SK-N-SH (cell line): ENCODE data around the gene HRH1.

ENCODE experiments used
- CTCF ChIP-seq: fragments of 200-600 bp; sonication (generic); IDR thresholded peaks from 2 replicates; pipeline ENCODE4 v1.6.1; 2017; ENCODE audit warnings: antibody characterized with exemption, mild to moderate bottlenecking, moderate library complexity
- ELF1 ChIP-seq: IDR thresholded peaks from 2 replicates; pipeline ENCODE4 v1.4.0; 2012
- EP300 ChIP-seq, 2 experiments: IDR thresholded peaks; 2 replicates each; pipeline versions ENCODE4 v1.4.0 to v1.6.1; 2012; ENCODE audit warnings: borderline replicate concordance in 1 of 2, low read depth in 1 of 2, low read length in 1 of 2
- FOSL2 ChIP-seq: IDR thresholded peaks from 2 replicates; pipeline ENCODE4 v1.4.0; 2012; ENCODE audit warnings: low read depth, mild to moderate bottlenecking, moderate library complexity, borderline replicate concordance
- FOXM1 ChIP-seq: IDR thresholded peaks from 2 replicates; pipeline ENCODE4 v1.4.0; 2012; ENCODE audit warnings: low read depth, mild to moderate bottlenecking
- GABPA ChIP-seq: IDR thresholded peaks from 2 replicates; pipeline ENCODE4 v1.4.0; 2012; ENCODE audit warnings: low read depth, mild to moderate bottlenecking
- JUND ChIP-seq: IDR thresholded peaks from 2 replicates; pipeline ENCODE4 v1.4.0; 2012
- NFIC ChIP-seq: IDR thresholded peaks from 2 replicates; pipeline ENCODE4 v1.4.0; 2012; ENCODE audit warnings: borderline replicate concordance
- POLR2AphosphoS5 ChIP-seq: IDR thresholded peaks from 2 replicates; pipeline ENCODE4 v1.6.1; 2012; ENCODE audit warnings: low read depth, low read length
- RAD21 ChIP-seq: IDR thresholded peaks from 2 replicates; pipeline ENCODE4 v1.6.1; 2012; ENCODE audit warnings: mild to moderate bottlenecking, low read length
- SMC3 ChIP-seq: IDR thresholded peaks from 2 replicates; pipeline ENCODE4 v1.6.1; 2012; ENCODE audit warnings: low read depth, low read length, improper control_type of control experiment
- TAF1 ChIP-seq: IDR thresholded peaks from 2 replicates; pipeline ENCODE4 v1.6.1; 2012; ENCODE audit warnings: low read depth, mild to moderate bottlenecking, low read length, moderate library complexity, borderline replicate concordance
- YY1 ChIP-seq: IDR thresholded peaks from 2 replicates; pipeline ENCODE4 v1.4.0; 2012; ENCODE audit warnings: low read depth, mild to moderate bottlenecking
- TF ChIP-seq, protein P1 (sequence below): fragments of 150-350 bp; IDR thresholded peaks from 2 replicates; pipeline ENCODE4 v1.6.1; 2017; ENCODE audit warnings: antibody characterized with exemption, low read length, low read depth, borderline replicate concordance

DNA sequence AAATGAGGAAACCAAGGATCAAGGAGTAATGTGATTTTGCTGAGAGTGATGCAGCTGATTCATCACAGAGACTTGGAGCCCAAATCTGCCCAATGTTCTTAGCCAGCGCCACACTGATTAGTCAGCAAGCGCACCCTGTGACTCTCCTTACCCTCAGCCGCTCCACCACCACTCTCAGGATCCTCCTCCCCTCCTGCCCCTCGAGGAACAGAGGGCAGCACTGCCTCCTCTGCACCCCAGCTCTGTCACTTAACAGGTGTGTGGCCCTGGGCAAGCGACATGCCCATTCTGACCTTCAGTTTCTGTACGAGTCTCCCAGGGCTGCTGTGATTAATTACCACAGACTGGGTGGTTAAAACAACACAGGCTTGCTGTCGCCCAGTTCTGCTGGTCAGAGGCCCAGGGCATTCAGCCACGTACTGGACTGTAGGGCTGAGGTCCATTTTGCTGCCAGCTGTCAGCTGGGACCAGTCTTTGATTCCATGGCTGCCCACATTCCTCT is 36.1 kb upstream of the HRH1 start:
- TF ChIP-seq CTCF = no peak
- TF ChIP-seq GABPA = no peak
- 0 out of 2 replicates have a peak, but pooled peaks have one; percentile 10 for TF ChIP-seq JUND
- TF ChIP-seq ELF1 = no peak
- no peak for TF ChIP-seq NFIC
- no peak for TF ChIP-seq YY1
- TF ChIP-seq FOXM1 = no peak
- TF ChIP-seq TAF1 = no peak
- TF ChIP-seq, protein P1, sequence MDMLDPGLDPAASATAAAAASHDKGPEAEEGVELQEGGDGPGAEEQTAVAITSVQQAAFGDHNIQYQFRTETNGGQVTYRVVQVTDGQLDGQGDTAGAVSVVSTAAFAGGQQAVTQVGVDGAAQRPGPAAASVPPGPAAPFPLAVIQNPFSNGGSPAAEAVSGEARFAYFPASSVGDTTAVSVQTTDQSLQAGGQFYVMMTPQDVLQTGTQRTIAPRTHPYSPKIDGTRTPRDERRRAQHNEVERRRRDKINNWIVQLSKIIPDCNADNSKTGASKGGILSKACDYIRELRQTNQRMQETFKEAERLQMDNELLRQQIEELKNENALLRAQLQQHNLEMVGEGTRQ = no peak
- TF ChIP-seq EP300 (IDR thresholded peaks at IDR 0.05; ENCODE audit: borderline replicate concordance in 1 of 2, low read depth in 1 of 2, low read length in 1 of 2) = no peak
- no peak for TF ChIP-seq RAD21
- TF ChIP-seq FOSL2 = peak; percentile 39; the same call in 1 of the 2 replicates
- TF ChIP-seq SMC3 = no peak
- TF ChIP-seq POLR2AphosphoS5 = no peak
